MM.1S (cell line): ENCODE results near the gene NBEAL2.

ENCODE experiments used
- DNase-seq: peaks from one replicate; pipeline ENCODE4 v3.0.0-alpha.2; 2015
- H2AFZ ChIP-seq: fragments of 300-600 bp; sonication (generic); 2 replicates; pipeline ENCODE4 v1.6.0; 2016; ENCODE audit warnings: antibody characterized with exemption, low read length
- H3F3A ChIP-seq: fragments of 300-600 bp; sonication (generic); 2 replicates; pipeline ENCODE4 v1.6.1; 2016; ENCODE audit warnings: mild to moderate bottlenecking, antibody characterized with exemption, low read length, moderate library complexity, mixed read lengths; ENCODE audit not compliant: insufficient read depth
- H3K27ac ChIP-seq: fragments of 300-600 bp; sonication (generic); 2 replicates; pipeline ENCODE4 v1.5.1; 2016; ENCODE audit warnings: mild to moderate bottlenecking, low read length
- H3K27me3 ChIP-seq: fragments of 300-600 bp; sonication (generic); replicated peaks from 2 replicates; pipeline ENCODE4 v1.6.0; 2016; ENCODE audit warnings: low read length; ENCODE audit not compliant: insufficient read depth
- H3K36me3 ChIP-seq: fragments of 300-600 bp; sonication (generic); replicated peaks from 2 replicates; pipeline ENCODE4 v1.6.1; 2016; ENCODE audit warnings: mild to moderate bottlenecking, low read length, mixed read lengths; ENCODE audit not compliant: insufficient read depth
- H3K4me1 ChIP-seq: fragments of 300-600 bp; sonication (generic); 2 replicates; pipeline ENCODE4 v1.6.1; 2016; ENCODE audit warnings: low read length, mixed read lengths
- H3K4me2 ChIP-seq: fragments of 300-600 bp; sonication (generic); 2 replicates; pipeline ENCODE4 v1.6.0; 2016; ENCODE audit warnings: low read depth, low read length
- H3K4me3 ChIP-seq: fragments of 300-600 bp; sonication (generic); 2 replicates; pipeline ENCODE4 v1.5.1; 2016; ENCODE audit warnings: low read length, mixed read lengths
- H3K79me2 ChIP-seq: fragments of 300-600 bp; sonication (generic); 2 replicates; pipeline ENCODE4 v1.6.1; 2016; ENCODE audit warnings: mixed run types, low read length, mixed read lengths
- H3K9ac ChIP-seq: fragments of 300-600 bp; sonication (generic); 2 replicates; pipeline ENCODE4 v1.6.1; 2016; ENCODE audit warnings: low read length, mixed read lengths
- H3K9me2 ChIP-seq: fragments of 300-600 bp; sonication (generic); replicated peaks from 2 replicates; pipeline ENCODE4 v1.6.1; 2016; ENCODE audit warnings: mild to moderate bottlenecking, low read length, mixed read lengths; ENCODE audit not compliant: insufficient read depth
- H3K9me3 ChIP-seq: fragments of 300-600 bp; sonication (generic); replicated peaks from 2 replicates; pipeline ENCODE4 v1.6.1; 2016; ENCODE audit warnings: mild to moderate bottlenecking, low read length, mixed read lengths; ENCODE audit not compliant: insufficient read depth
- H4K20me1 ChIP-seq: fragments of 300-600 bp; sonication (generic); 2 replicates; pipeline ENCODE4 v1.6.1; 2016; ENCODE audit warnings: mild to moderate bottlenecking, low read length, moderate library complexity, mixed read lengths; ENCODE audit not compliant: insufficient read depth
- EZH2 ChIP-seq: fragments of 300-600 bp; sonication (generic); optimal IDR thresholded peaks from 2 replicates; pipeline ENCODE3; 2017; ENCODE audit warnings: low read depth, mild to moderate bottlenecking, antibody characterized with exemption, low read length, mixed read lengths
- EZH2phosphoT487 ChIP-seq: fragments of 300-600 bp; sonication (generic); IDR thresholded peaks from 2 replicates; pipeline ENCODE4 v1.6.1; 2018; ENCODE audit warnings: antibody characterized with exemption, low read length
- TF ChIP-seq, protein P1 (sequence below): fragments of 300-600 bp; sonication (generic); IDR thresholded peaks from 2 replicates; pipeline ENCODE4 v1.5.1; 2016; ENCODE audit warnings: antibody characterized with exemption, low read length, mixed read lengths

The NBEAL2 gene

DNA sequence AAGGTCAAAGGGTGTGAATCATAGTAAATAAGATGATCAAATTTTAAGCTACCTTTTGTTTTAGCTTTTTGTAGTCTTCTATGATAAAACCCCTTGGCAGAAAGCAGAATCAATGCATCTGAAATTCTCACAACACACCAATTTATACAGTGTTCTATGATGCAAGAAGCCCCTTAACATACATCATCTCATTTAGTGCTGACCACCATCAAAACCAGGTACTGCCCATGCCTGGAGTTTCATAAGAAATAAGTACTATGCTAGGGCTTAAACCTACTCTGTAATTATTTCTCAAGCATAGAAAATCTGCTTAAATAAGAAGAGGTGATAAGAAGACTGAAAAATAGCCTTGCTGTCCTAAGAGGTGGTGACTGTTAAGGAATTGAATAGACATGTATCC is 67.6 kb downstream of the NBEAL2 start:
- H3F3A ChIP-seq: no peaks in the 10 kb centered on the region
- H3K27ac ChIP-seq: no peak overlapping the region

DNA sequence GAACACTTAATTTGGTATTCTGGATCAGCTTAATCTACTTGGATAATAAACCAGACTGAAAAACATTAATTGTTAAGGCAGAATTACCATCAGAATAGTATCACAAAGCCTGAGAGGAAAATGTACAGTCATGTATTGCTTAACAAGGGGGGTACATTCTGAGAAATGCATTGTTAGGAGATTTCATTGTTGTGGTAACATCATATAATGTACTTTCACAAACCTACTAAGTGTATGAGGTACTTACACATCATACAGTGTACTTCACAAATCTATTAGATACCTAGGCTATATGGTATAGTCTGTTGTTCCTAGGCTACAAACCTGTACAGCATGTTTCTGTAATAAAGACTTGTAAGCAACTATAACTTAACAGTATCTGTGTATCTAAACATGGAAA is 68.2 kb downstream of the NBEAL2 start:
- Histone ChIP-seq H3K9me2 (no peaks in the 10 kb centered on the region), H2AFZ (no peak overlapping the region), H3K4me3 (no peak overlapping the region), H3F3A (no peaks in the 10 kb centered on the region), H3K27ac (no peak overlapping the region), H3K9me3 (no peaks in the 10 kb centered on the region), H3K4me2 (no peak overlapping the region), H4K20me1 (no peaks in the 10 kb centered on the region), H3K27me3 (no peaks in the 10 kb centered on the region), H3K36me3 (no peaks in the 10 kb centered on the region), H3K79me2 (peaks cover 10% of the 10 kb centered on the region), H3K4me1 (peaks cover 15% of the 10 kb centered on the region; the same call in 1 of the 2 replicates), H3K9ac (no peak overlapping the region)
- TF ChIP-seq EZH2 (no peak), EZH2phosphoT487 (no peak)
- TF ChIP-seq, protein P1, sequence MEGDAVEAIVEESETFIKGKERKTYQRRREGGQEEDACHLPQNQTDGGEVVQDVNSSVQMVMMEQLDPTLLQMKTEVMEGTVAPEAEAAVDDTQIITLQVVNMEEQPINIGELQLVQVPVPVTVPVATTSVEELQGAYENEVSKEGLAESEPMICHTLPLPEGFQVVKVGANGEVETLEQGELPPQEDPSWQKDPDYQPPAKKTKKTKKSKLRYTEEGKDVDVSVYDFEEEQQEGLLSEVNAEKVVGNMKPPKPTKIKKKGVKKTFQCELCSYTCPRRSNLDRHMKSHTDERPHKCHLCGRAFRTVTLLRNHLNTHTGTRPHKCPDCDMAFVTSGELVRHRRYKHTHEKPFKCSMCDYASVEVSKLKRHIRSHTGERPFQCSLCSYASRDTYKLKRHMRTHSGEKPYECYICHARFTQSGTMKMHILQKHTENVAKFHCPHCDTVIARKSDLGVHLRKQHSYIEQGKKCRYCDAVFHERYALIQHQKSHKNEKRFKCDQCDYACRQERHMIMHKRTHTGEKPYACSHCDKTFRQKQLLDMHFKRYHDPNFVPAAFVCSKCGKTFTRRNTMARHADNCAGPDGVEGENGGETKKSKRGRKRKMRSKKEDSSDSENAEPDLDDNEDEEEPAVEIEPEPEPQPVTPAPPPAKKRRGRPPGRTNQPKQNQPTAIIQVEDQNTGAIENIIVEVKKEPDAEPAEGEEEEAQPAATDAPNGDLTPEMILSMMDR: no peak
- DNase-seq: no peak

More for the DNA sequence above, 67.6 kb downstream of the NBEAL2 start:
- Histone ChIP-seq H4K20me1 (no peaks in the 10 kb centered on the region), H3K9me2 (no peaks in the 10 kb centered on the region), H2AFZ (no peak overlapping the region), H3K36me3 (no peaks in the 10 kb centered on the region), H3K4me3 (no peak overlapping the region), H3K9ac (no peak overlapping the region), H3K79me2 (peaks cover 8% of the 10 kb centered on the region), H3K9me3 (no peaks in the 10 kb centered on the region), H3K4me2 (no peak overlapping the region), H3K27me3 (no peaks in the 10 kb centered on the region), H3K4me1 (peaks cover 15% of the 10 kb centered on the region; the same call in 1 of the 2 replicates)
- DNase-seq: no peak
- TF ChIP-seq EZH2phosphoT487: no peak
- TF ChIP-seq, protein P1: no peak

DNA sequence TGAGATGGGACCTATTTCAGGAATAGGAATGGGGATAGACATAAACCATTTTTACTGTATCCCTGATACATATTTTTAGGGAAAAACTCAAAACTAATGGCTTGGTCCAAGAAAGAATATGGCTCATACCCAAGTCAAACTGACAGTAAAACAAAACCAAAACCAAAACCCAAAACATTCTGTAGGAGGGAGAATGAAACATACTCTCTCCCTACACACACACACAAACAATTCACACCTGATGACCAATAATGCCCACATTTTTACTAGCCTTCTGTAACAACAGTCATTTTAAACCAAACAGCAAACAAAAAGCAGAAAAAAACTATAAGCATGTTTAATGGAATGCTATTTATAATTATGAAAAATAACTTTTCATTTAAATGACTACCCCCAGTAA is 74.9 kb downstream of the NBEAL2 start:
- peak; percentile 52 for DNase-seq
- H3K79me2 ChIP-seq: peaks cover 21% of the 10 kb centered on the region
- no peak for TF ChIP-seq EZH2phosphoT487
- no peak for TF ChIP-seq EZH2
- TF ChIP-seq, protein P1: no peak

More for the DNA sequence above, 74.9 kb downstream of the NBEAL2 start:
- Histone ChIP-seq H4K20me1 (no peaks in the 10 kb centered on the region), H3K27me3 (no peaks in the 10 kb centered on the region), H3K9ac (no peak overlapping the region), H3K9me3 (no peaks in the 10 kb centered on the region), H3K9me2 (no peaks in the 10 kb centered on the region), H3F3A (peaks cover 4% of the 10 kb centered on the region), H3K4me3 (no peak overlapping the region), H3K36me3 (no peaks in the 10 kb centered on the region), H3K4me2 (peak overlapping the region; percentile 31; the same call in 1 of the 2 replicates), H3K4me1 (peaks cover 13% of the 10 kb centered on the region), H2AFZ (no peak overlapping the region), H3K27ac (no peak overlapping the region)
